NCI-H226 (cell line): ENCODE data around the gene TFEC.
"Not testable (repeated sequence)": the region's sequence is repeated elsewhere in the genome, so short reads cannot be mapped to it uniquely, and the experiment has no call there.

Source experiments
- DNase-seq: peaks from one replicate; pipeline ENCODE4 v3.0.0-alpha.2; 2015

TFEC gene

GRCh38 chr7:115987486-115987885 is 43.1 kb downstream of the TFEC start:
- no peak for DNase-seq

- DNase-seq, result peak; percentile 8
Observed at GRCh38 chr7:115984105-115984504, 46.5 kb downstream of the TFEC start.

- no peak for DNase-seq
Observed at GRCh38 chr7:115980159-115980558, 50.4 kb downstream of the TFEC start.

GRCh38 chr7:115976651-115977050 is 53.9 kb downstream of the TFEC start:
- DNase-seq, result no peak

GRCh38 chr7:115975766-115976165 is 54.8 kb downstream of the TFEC start:
- no peak for DNase-seq

- DNase-seq, result peak; percentile 72
Observed at GRCh38 chr7:115973406-115973805, 57.2 kb downstream of the TFEC start.

GRCh38 chr7:115971506-115971905 is 59.1 kb downstream of the TFEC start:
- no peak for DNase-seq

GRCh38 chr7:115968596-115968995 is 62.0 kb downstream of the TFEC start:
- DNase-seq, result no peak

GRCh38 chr7:115968171-115968570 is 62.4 kb downstream of the TFEC start:
- no peak for DNase-seq

GRCh38 chr7:115965796-115966475 is 64.6 kb downstream of the TFEC start:
- DNase-seq, result no peak

- no peak for DNase-seq
Observed at GRCh38 chr7:115965236-115965635, 65.3 kb downstream of the TFEC start.

GRCh38 chr7:115964799-115965198 is 65.8 kb downstream of the TFEC start:
- DNase-seq, result no peak

- no peak for DNase-seq
Observed at GRCh38 chr7:115962340-115962739, 68.2 kb downstream of the TFEC start.

- DNase-seq, result no peak
Observed at GRCh38 chr7:115953592-115954255, 76.8 kb downstream of the TFEC start.

GRCh38 chr7:115952832-115953231 is 77.7 kb downstream of the TFEC start:
- DNase-seq, result no peak

- DNase-seq, result no peak
Observed at GRCh38 chr7:115951547-115951946, 79.0 kb downstream of the TFEC start.

- peak; percentile 4 for DNase-seq
Observed at GRCh38 chr7:115941703-115942268, 88.8 kb downstream of the TFEC start.

GRCh38 chr7:115940460-115941060 is 90.0 kb downstream of the TFEC start:
- peak; percentile 5 for DNase-seq

- peak; percentile 57 for DNase-seq
Observed at GRCh38 chr7:115937960-115938359, 92.6 kb downstream of the TFEC start.

- DNase-seq, result no peak
Observed at GRCh38 chr7:115933471-115933870, 97.1 kb downstream of the TFEC start.

- no peak for DNase-seq
Observed at GRCh38 chr7:115932880-115933279, 97.7 kb downstream of the TFEC start.

- not testable (repeated sequence) for DNase-seq
Observed at GRCh38 chr7:115930184-115930583, 100.4 kb downstream of the TFEC start.

GRCh38 chr7:115929736-115930135 is 100.8 kb downstream of the TFEC start:
- DNase-seq, result not testable (repeated sequence)

- DNase-seq, result no peak
Observed at GRCh38 chr7:115924411-115924810, 106.2 kb downstream of the TFEC start.
